HG03025 (cell line): ENCODE measurements around the gene CSNK1G1.
A peak's percentile ranks its signal among the peaks of the same experiment; 100 is the strongest.
"Not testable (repeated sequence)": the region's sequence is repeated elsewhere in the genome, so short reads cannot be mapped to it uniquely, and the experiment has no call there.

Experiments used
- ATAC-seq: cut with Tn5 transposase; IDR thresholded peaks from one replicate; pipeline ENCODE4 v1.9.1; 2021; ENCODE audit warnings: mild to moderate bottlenecking, moderate library complexity; ENCODE audit not compliant: unreplicated experiment, low FRiP score

The CSNK1G1 gene

DNA sequence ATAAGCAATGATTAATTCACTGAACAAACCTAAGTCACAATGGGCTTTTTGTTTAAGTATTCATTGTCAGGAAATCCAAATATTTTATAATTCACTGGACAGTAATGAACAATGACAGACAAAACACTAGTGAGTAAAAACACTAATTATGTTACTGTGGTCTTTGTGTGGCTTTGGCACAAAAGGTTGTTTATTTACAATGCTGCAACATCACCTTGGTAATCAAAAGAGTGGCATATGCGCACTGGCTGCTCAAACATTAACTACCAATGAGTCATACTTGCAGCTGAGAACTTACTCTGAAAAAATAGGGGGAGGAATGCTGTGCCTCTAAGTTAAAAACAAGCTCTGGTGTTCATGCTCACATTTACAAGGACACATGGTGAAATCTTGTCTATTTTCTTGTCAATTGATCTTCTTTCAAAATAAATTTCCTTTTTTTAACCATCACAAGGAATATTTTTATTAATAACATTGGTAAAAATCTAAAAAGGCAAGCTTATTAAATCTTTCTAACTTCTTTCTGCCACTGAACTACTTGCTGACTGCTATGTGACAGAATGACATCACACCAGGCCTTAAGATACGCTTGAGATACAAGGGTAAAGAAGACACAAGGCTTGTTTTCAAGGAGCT, 107.9 kb downstream of the CSNK1G1 start:
- no peak for ATAC-seq

DNA sequence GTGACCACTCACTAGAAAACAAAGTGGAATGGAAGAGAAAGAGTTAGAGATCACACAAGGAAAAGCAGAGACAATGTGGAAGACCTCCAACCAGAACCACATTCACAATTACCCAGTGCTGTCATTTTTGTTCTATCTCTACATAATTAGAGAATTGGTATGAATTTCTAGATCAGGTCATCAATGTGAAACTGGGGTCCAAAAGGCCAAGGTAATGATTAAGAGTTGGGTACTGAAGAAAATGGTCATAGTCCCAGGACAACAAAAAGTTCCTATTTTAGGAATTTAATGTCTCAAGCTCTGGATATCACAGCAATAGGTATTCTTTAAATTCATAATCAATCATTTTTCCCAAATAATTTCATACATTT, 108.5 kb downstream of the CSNK1G1 start:
- no peak for ATAC-seq

DNA sequence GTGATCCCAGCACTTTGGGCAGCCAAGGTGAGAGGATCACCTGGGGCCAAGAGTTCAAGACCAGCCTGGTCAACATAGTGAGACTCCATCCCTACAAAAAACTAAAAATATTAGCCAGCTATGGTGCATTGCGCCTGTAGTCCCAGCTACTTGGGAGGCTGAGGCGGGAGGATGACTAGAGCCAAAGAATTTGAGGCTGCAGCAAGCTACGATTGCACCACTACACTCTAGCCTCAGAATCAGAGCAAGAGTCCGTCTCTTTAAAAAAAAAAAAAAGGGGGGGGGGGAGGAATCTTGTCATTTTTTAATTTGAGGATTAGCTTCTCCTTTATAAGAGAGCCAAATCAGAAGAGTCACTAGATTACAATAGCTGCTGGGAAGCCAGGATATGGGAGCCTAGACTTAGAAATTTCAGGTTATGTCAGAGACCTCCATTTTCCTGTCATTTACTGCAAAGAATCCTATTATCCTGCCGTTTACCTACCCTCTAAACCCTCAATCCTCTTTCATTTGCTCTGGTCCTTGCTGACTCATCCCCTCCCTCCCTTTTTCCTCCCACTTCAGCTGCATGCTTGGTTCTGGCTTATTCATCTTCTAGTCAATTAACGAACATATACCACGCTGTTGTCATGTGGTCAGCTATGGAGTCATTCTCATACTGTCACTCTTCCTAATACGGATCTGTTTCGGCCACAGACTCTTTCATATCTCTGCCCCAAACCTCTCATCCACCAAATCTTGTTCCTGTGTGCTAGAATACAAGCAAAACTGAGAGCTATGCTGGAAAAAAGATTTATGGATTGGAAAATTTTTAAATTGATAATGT, 109.4 kb downstream of the CSNK1G1 start:
- peak; percentile 82 for ATAC-seq

DNA sequence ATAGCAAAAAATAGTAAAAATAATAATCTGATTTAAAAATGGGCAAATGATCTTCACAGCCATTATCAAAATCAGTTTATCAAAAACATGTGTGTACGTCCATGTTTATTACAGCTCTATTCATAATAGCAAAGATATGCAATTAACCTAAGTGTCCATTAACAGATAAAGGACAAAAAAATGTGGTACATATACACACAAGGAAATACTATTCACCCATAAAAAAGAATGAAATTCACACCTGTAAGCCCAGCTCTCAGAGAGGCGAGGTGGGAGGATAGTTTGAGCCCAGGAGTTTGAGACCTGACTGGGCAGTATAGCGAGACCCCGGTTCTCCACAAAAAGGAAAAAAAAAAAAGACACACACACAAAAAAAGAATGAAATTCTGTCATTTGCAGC, 110.6 kb downstream of the CSNK1G1 start:
- ATAC-seq: no peak

DNA sequence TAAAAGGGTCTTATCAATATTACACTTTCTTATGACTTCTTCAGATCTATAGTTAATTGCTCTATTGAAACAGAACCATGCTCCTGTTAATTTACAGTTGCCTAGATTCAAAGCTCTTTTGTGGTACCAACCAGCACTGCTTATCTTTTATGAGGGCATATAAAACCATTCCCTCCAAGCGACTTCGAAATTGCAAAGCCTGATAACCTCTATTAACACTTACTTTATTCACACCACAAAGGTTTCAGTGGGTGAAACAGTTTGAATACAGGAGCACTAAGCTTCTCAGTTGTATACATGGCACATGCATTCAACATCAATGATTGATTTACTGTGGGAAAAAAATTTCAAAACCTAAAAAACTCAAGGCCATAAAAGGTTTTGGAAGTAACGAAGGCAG, 118.3 kb downstream of the CSNK1G1 start:
- ATAC-seq: no peak

DNA sequence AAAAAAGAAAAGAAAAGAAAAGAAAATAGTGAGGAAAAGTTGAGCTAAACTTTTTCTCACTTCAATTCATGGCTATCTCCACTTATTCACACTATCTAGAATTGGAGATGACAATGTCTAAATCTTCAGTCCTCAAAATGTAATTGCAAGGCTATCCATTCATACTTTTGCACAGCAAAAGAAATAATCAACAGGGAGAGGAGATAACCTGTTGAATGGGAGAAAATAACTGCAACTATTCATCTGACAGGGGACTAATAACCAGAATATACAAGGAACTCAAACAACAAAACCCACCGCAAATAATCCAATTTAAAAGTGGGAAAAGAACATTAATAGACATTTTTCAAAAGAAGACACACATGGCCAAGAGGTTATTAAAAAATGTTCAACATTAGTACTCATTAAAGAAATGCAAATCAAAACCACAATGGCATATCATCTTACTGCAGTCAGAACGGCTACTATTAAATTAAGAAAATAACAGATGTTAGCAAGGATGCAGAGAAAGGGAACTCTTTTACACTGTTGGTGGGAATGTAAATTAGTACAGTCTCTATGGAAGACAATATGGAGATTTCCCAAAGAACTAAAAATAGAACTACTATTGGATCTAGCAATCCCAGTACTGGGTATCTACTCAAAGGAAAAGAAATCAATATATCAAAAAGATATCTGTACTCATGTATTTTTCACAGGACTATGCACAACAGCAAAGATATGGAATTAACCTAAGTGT, 119.6 kb downstream of the CSNK1G1 start:
- no peak for ATAC-seq

DNA sequence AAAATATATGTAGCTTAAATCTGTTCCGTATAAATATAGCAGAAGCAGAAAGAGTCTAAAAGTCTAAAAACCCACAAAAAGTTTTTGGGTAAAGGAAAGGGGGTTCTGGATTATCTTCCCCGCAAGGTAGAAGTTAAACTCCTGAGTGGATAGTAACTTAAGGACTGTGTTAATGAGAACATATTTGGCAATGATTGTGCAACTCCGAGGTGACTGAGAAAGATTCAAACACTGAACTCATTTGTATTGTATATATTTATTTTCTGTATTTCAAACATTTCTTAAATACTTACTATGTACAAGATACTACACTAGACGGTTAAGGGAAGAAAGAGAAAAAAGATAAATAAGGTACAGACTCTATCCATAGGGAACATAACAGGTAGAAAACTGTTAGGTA, 120.4 kb downstream of the CSNK1G1 start:
- no peak for ATAC-seq

DNA sequence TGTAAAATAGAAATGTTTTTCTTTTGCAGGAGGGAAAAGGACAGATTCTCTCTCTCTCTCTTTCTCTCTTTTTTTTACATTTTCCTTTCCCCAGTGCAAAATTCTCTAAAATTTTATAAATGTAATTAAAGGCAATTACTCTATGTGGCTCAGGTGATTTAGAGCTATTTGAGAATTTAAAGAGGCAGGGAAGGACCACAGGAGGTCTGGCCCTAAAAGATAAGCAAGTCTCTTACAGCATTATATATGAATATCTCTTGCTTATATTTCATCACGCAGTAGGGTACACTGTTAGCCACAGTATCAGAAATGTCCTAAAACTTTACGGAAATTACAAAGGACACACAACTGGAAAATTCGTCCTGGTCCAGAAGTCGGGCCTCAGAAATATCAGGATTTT, 122.7 kb downstream of the CSNK1G1 start:
- no peak for ATAC-seq

DNA sequence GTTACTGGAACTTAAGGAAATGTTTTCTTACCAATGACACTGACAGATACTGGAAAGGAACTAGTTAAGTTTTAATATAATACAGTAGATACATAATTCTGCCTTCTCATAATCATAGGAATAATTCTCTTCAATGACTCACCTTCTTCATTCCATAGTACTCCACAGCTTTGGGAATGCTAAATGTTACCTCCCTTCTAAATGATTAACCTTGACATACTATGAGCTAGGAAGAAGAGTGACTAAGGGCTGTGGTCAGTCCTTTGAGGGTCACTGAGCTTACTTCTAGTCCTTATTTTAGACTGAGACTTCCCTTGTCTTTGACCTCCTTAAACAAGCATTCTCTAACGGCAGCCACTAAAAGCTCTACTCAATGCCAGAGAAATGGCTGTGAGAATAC, 123.6 kb downstream of the CSNK1G1 start:
- ATAC-seq: no peak

DNA sequence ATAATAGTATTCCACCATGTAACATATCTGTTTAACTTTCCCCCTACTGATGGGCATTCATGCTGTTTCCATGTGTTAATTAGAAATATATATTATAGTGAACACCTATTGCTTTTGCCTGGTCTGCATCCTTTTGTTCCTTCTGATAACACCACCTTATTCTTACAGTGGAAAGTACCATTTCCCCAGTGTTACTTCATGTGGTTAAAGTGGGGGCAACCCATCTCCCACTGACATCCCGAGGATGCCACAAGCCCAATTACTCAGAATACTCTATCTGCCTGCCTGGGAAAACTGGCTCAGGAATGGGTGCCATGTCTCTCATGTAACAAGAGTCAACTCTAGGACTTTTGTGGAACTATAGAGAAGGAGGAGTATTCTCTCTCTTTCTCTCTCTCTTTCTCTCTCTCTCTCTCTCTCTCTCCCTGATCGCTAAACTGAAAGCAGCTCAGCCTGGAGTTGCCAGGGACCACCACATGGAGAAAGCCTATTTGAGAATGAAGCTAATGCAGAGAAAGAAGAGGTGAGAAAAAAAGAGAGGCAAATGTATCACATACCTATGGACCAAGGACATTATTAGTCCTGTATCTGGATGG, 126.7 kb downstream of the CSNK1G1 start:
- no peak for ATAC-seq

DNA sequence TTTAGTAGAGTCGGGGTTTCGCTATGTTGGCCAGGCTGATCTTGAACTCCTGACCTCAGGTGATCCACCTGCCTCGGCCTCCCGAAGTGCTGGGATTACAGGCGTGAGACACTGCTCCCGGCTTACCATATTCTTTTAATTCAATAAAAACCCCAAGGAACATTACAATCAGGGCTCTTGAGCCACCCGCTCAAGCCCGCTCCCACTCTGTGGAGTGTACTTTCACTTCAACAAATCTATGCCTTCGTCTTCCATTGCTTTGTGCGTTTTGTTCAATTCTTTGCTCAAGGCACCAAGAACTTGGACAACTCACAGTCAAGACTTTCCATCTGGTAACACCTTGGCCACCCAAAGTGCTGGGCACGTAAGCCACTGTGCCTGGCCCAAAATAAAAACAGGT, 130.2 kb downstream of the CSNK1G1 start:
- no peak for ATAC-seq

DNA sequence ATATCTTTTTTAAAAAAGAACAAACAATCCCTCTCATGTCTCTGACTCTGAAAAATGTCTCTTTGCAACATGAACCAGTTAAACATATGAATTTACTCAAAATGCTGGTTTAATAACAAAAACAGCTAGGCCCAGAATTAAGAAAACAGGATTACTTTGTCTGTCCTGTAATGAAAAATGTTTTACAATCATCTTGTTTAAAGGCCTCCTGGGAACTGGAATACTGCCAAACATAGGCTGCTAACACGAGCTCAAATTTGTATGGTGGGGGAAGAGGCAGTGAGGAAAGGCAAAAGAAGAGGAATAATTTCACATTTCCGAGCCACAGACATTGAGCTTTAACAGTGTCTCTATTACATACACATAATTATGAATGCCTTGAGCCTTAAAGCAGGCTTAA, 131.5 kb downstream of the CSNK1G1 start:
- ATAC-seq: no peak

DNA sequence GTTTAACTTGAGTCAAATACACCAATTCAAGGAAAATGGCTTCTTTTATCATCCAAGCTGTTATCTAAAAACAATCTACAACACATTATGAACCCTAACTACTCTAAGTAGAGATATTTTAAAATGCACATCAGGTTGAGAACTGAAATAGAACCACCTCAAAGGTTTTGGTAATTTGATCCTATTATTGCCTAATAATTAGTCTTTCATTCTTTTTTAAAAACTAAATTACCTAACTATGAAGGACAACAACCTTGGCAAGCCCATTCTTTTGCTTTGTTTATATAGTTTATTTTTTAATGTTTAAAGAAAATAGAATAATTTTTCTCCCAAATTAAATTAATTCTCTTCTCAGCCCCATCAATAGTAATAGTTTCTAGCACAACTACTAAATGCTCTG, 132.1 kb downstream of the CSNK1G1 start:
- no peak for ATAC-seq

DNA sequence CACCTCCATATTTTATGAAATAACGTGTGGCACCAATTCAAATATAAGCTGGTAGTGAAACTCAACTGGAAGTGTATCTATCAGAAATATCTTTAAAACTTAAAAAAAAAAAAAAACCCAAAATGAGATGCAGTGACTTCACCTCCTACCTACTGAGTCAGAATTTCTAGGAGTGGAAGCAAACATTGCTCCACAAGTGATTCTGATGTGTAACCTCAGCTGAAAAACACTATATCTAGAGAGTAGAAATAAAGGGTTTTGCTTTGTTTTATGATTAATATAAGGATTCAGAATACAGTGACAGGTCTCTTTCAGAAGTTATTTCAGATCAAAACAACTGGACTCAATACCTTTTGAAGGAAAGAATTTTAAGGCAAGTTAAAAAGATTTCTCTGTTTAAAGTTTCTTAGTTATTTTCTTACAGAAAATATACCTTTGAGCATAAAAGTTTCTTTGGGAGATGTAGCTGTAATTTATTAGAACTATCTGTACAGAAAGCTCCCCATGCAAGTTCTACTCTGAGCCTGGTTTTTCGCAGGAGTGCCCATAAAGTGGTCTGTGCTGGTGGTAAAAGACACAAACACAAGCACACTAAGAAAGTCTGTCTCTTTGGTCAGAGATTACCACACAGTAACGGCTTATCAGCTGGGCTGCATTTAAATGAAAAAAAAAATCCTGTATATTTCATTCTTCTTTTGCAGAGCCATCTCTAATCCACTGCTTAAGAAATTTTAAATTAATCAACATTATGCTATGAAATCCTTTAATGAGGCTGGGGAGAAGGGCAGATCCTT, 133.2 kb downstream of the CSNK1G1 start:
- ATAC-seq: no peak

DNA sequence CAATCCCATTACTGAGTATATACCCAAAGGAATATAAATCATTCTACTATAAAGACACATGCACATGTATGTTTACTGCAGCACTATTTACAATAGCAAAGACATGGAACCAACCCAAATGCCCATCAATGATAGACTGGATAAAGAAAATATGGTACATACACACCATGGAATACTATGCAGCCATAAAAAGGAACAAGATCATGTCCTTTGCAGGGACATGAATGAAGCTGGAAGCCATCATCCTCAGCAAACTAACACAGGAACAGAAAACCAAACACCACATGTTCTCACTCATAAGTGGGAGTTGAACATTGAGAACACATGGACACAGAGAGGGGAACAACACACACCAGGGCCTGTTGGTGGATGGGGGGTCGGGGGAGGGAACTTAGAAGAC, 134.1 kb downstream of the CSNK1G1 start:
- ATAC-seq: not testable (repeated sequence)

DNA sequence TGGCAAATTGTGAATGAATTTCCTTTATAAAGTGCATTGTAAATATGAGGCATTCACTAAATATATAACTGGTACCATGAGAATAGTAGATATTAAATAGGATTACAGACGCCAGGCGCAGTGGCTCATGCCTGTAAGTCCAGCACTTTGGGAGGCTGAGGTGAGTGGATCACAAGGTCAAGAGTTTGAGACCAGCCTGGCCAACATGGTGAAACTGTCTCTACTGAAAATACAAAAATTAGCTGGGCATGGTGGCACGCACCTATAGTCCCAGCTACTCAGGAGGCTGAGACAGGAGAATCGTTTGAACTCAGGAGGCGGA, 138.6 kb downstream of the CSNK1G1 start:
- not testable (repeated sequence) for ATAC-seq

DNA sequence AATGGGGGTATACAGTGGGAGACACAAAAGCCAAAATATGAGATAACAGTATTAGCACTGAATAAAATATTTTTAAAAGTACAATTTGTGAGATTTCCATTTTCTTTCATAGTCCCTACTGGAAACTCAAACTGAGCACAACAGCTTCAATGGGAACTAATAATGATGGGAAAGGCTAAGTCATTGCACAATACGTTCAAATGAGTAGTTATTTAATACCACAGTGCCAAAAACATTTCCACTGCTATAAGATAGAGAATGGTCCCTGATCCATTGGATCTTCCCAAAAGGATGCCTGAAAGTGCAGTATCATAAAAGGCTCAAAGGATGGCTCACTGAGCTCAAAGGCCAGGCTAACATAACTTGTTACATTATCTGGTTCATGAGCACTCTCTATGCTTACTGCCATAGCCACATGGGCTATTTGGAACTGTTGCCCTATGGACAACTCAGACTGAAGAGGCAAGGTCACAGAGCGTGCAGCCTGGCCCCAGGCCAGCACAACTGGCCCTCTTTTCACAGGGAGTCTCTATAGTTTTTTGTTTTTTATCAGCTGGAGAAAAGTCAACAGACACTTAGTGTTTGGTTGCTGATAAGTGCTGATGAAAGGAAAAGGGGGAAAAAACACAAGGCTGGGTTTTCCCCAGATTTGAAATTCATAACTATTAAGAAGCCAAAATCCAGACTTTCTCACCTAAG, 139.1 kb downstream of the CSNK1G1 start:
- no peak for ATAC-seq

DNA sequence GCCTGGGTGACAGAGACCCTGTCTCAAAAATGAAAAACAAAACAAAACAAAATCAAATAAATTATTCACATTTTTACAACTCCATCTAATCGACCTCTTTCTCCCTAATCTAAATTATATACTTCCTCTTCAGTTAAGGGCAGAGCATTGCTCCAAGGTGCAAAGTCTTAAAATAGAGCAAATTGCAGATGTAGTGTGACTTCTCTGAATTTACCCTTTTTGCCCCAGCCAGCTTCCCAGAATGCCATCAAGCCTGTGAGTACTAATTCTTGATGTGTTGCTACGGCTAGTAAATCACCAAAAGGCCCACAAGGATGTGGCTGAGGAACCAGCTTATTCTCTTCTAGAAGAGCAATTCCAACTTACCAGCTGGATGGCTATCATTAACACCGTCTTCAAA, 139.8 kb downstream of the CSNK1G1 start:
- no peak for ATAC-seq

DNA sequence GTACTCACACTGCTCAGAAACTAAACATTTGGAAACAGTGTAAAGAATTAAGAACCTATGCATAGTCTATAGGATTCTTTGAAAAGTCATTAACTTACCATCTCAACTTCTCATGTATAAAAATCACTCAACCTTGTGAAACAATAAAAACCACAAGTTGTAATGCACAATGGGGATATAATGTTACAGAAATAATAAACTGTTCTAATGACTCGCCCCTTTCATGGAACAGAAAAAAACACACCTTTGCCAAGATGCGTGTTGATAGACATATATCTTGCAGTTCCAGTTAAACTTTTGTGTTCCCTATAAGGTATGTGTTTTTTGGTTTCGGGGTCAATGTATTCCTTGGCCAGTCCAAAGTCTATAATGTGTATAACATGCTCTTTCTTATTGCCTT, 142.3 kb downstream of the CSNK1G1 start:
- ATAC-seq: no peak

DNA sequence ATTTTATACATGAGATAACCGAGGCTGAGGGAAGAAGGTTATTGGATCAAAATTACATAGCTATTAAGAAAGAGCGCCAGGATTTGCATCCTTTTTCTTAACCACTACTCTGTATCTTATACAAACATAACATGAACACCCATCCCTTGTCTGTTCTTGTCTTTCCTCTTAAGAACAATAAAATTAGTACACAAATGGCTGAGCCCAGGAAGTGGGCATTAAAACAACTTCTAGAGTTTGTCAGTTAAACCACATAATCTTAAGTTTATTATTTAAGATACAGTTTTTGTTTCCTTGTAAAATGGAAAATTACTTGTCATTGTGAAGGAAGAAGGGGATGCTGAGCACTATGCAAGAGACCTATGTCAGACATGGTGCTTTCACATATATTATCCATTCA, 144.3 kb downstream of the CSNK1G1 start:
- no peak for ATAC-seq
